MCF 10A (cell line): ENCODE results near the gene USP48. TPM values are rescaled to one million over a fixed set of nuclear protein-coding genes. Genes with fewer than 3 reads are reported as not detected.
A peak's percentile ranks its signal among the peaks of the same experiment; 100 is the strongest.
"Not testable (repeated sequence)": the region's sequence is repeated elsewhere in the genome, so short reads cannot be mapped to it uniquely, and the experiment has no call there.

Experiments used
- BruUV-seq: library from RNA; stranded (reverse); fragments of 400-500 nt; replicated peaks from 2 replicates; lab custom pipeline; 2021; lab: Mats Ljungman, UMichigan
- CTCF ChIA-PET: fragments of 300-600 bp; sonication (Branson Sonifier 250); formaldehyde crosslinking; extraction: SDS; loops from one replicate; lab custom pipeline; 2021; ENCODE audit warnings: antibody characterized with exemption, inconsistent platforms; lab: Yijun Ruan, JAX
- POLR2A ChIA-PET: fragments of 300-600, 350-650 bp; sonication (Branson Sonifier 250); formaldehyde crosslinking; extraction: SDS; loops from one replicate; lab custom pipeline; 2020; ENCODE audit warnings: antibody characterized with exemption, inconsistent platforms; lab: Yijun Ruan, JAX
- DNase-seq: peaks from one replicate; pipeline ENCODE4 v3.0.0-alpha.2; 2018; ENCODE audit not compliant: unreplicated experiment
- H3K27ac Mint-ChIP-seq: one replicate; pipeline ENCODE4 v1.8.0; 2022; ENCODE audit warnings: mild to moderate bottlenecking, low read depth, mixed read lengths; ENCODE audit not compliant: unreplicated experiment
- H3K27me3 Mint-ChIP-seq: one replicate; pipeline ENCODE4 v1.8.0; 2022; ENCODE audit warnings: mixed read lengths; ENCODE audit not compliant: insufficient read depth, unreplicated experiment
- H3K36me3 Mint-ChIP-seq: one replicate; pipeline ENCODE4 v1.8.0; 2022; ENCODE audit warnings: mild to moderate bottlenecking, moderate library complexity, mixed read lengths; ENCODE audit not compliant: insufficient read depth, unreplicated experiment
- H3K4me1 Mint-ChIP-seq: one replicate; pipeline ENCODE4 v1.8.0; 2022; ENCODE audit warnings: mixed read lengths; ENCODE audit not compliant: insufficient read depth, unreplicated experiment
- H3K4me3 Mint-ChIP-seq: one replicate; pipeline ENCODE4 v1.8.0; 2022; ENCODE audit warnings: mild to moderate bottlenecking, moderate library complexity, mixed read lengths; ENCODE audit not compliant: unreplicated experiment
- H3K9me3 Mint-ChIP-seq: one replicate; pipeline ENCODE4 v1.8.0; 2022; ENCODE audit warnings: mixed read lengths; ENCODE audit not compliant: unreplicated experiment
- CTCF ChIP-seq: fragments of 200-600 bp; IDR thresholded peaks from one replicate; pipeline ENCODE4 v1.8.0; 2022; ENCODE audit warnings: antibody characterized with exemption, mild to moderate bottlenecking; ENCODE audit not compliant: unreplicated experiment
- intact Hi-C: fragments of 100-400 bp; cut with micrococcal nuclease; formaldehyde crosslinking; loops from 2 replicates; pipeline ENCODE4 v1.14.1; 2022
- total RNA-seq: library from RNA; stranded (reverse); gene quantifications from 2 replicates; pipeline ENCODE4 v1.2.3, GENCODE V29; 2022

The USP48 gene
- total RNA-seq, 1 experiment from 2014 or later, result 64.8 TPM

GRCh38 chr1:21786640-21787039 lies 3.7 kb upstream of the USP48 start:
- peaks cover 6% of the 10 kb centered on the region for H3K36me3 Mint-ChIP-seq
- no peak for DNase-seq
- peaks cover 12% of the 10 kb centered on the region for H3K4me1 Mint-ChIP-seq
- ChIA-PET CTCF (no interaction called here), POLR2A (interaction anchor here (0.8 to 1.5 kb wide), 3 partner anchors 22 to 238 kb away, joined by 3 to 4 read pairs (median 3); no protein-coding TSS in a partner anchor)
- BruUV-seq, result no TSS peak
- no peaks in the 10 kb centered on the region for H3K9me3 Mint-ChIP-seq
- no peak for TF ChIP-seq CTCF
- H3K27me3 Mint-ChIP-seq, result no peaks in the 10 kb centered on the region
- intact Hi-C loops, result loop anchor here (10.0 kb wide), 1 partner anchor 88 kb away; no protein-coding TSS in a partner anchor
- no peak overlapping the region for H3K4me3 Mint-ChIP-seq
- H3K27ac Mint-ChIP-seq, result no peak overlapping the region

GRCh38 chr1:21785764-21786163 lies 2.8 kb upstream of the USP48 start:
- H3K36me3 Mint-ChIP-seq, H3K9me3 Mint-ChIP-seq, CTCF ChIA-PET, DNase-seq, BruUV-seq, H3K4me3 Mint-ChIP-seq, H3K27ac Mint-ChIP-seq, H3K27me3 Mint-ChIP-seq: not testable (repeated sequence)
- H3K4me1 Mint-ChIP-seq, result peaks cover 12% of the 10 kb centered on the region
- POLR2A ChIA-PET, result interaction anchor here (0.9 to 1.5 kb wide), 2 partner anchors 21 to 239 kb away, joined by 3 to 4 read pairs; no protein-coding TSS in a partner anchor
- intact Hi-C loops, result loop anchor here (10.0 kb wide), 1 partner anchor 89 kb away; no protein-coding TSS in a partner anchor

GRCh38 chr1:21783679-21784603 lies 992 bp upstream of the USP48 start:
- H3K9me3 Mint-ChIP-seq, result no peaks in the 10 kb centered on the region
- no peaks in the 10 kb centered on the region for H3K27me3 Mint-ChIP-seq
- H3K4me1 Mint-ChIP-seq, result peaks cover 24% of the 10 kb centered on the region
- TF ChIP-seq CTCF, result no peak
- DNase-seq, result no peak
- BruUV-seq, result no TSS peak
- intact Hi-C loops, result loop anchor here (2.0 to 10.0 kb wide), 3 partner anchors 91 to 181 kb away; partner anchors contain the start of gene HSPG2
- ChIA-PET CTCF (interaction anchor here (0.8 kb wide), 1 partner anchor 14 kb away, joined by 3 read pairs; no protein-coding TSS in a partner anchor), POLR2A (interaction anchor here (0.6 to 4.3 kb wide), 20 partner anchors 11 to 1559 kb away, joined by 3 to 63 read pairs (median 6); partner anchors contain the start of genes CDC42 and HSPG2)
- peaks cover 6% of the 10 kb centered on the region for H3K36me3 Mint-ChIP-seq
- H3K4me3 Mint-ChIP-seq, result peak overlapping the region; percentile 87
- H3K27ac Mint-ChIP-seq, result peak overlapping the region; percentile 99

- Mint-ChIP-seq H3K4me3 (peak overlapping the region; percentile 87), H3K4me1 (peaks cover 12% of the 10 kb centered on the region), H3K9me3 (no peaks in the 10 kb centered on the region), H3K36me3 (peaks cover 9% of the 10 kb centered on the region), H3K27me3 (no peaks in the 10 kb centered on the region), H3K27ac (peak overlapping the region; percentile 99)
- DNase-seq, result peak; percentile 73
- CTCF ChIA-PET, result interaction anchor here (0.6 to 2.0 kb wide), 13 partner anchors 16 to 858 kb away, joined by 3 to 6 read pairs (median 3); no protein-coding TSS in a partner anchor
- BruUV-seq, result no TSS peak
- intact Hi-C loops, result loop anchor here (1.0 to 10.0 kb wide), 4 partner anchors 79 to 182 kb away; partner anchors contain the start of gene HSPG2
- POLR2A ChIA-PET, result interaction anchor here (0.7 to 4.3 kb wide), 28 partner anchors 9 to 1235 kb away, joined by 3 to 63 read pairs (median 5); partner anchors contain the start of genes CDC42 and HSPG2
- TF ChIP-seq CTCF, result peak; percentile 19
Measured at GRCh38 chr1:21782349-21782867, 541 bp downstream of the USP48 start.
